Neural cell (in vitro differentiated cells): ENCODE data around the gene SELENON. TPM values are rescaled to one million over a fixed set of nuclear protein-coding genes. Genes with fewer than 3 reads are reported as not detected.

Source experiments
- H2AFZ ChIP-seq: fragments of 200-600, 300-800 bp; sonication (generic), shearing (Covaris generic); 2 replicates; pipeline ENCODE4 v1.6.0; 2014; ENCODE audit warnings: low read depth, mild to moderate bottlenecking, antibody characterized with exemption, low read length, moderate library complexity
- H3F3A ChIP-seq: fragments of 200-600 bp; shearing (Covaris generic); 2 replicates; pipeline ENCODE4 v1.6.1; 2016; ENCODE audit warnings: mild to moderate bottlenecking, moderate library complexity, mixed read lengths, antibody characterized with exemption, low read length; ENCODE audit not compliant: insufficient read depth, poor library complexity, severe bottlenecking
- H3K27ac ChIP-seq: fragments of 200-600, 300-800 bp; sonication (generic), shearing (Covaris generic); 2 replicates; pipeline ENCODE4 v1.5.1; 2014; ENCODE audit warnings: mild to moderate bottlenecking, low read length, moderate library complexity
- H3K27me3 ChIP-seq: fragments of 300-800, 200-600 bp; sonication (generic), shearing (Covaris generic); 2 replicates; pipeline ENCODE4 v1.6.0; 2014; ENCODE audit warnings: mild to moderate bottlenecking, low read depth, low read length, moderate library complexity; ENCODE audit not compliant: insufficient read depth
- H3K36me3 ChIP-seq: fragments of 300-800, 200-600 bp; sonication (generic), shearing (Covaris generic); 2 replicates; pipeline ENCODE4 v1.5.1; 2014; ENCODE audit warnings: mild to moderate bottlenecking, antibody characterized with exemption, low read length, moderate library complexity; ENCODE audit not compliant: insufficient read depth
- H3K4me2 ChIP-seq: fragments of 300-800, 200-600 bp; sonication (generic), shearing (Covaris generic); 2 replicates; pipeline ENCODE4 v1.6.0; 2014; ENCODE audit warnings: mild to moderate bottlenecking, low read length
- H3K4me3 ChIP-seq: fragments of 300-800, 200-600 bp; sonication (generic), shearing (Covaris generic); 2 replicates; pipeline ENCODE4 v1.5.1; 2014; ENCODE audit warnings: mild to moderate bottlenecking, low read length, moderate library complexity
- H3K79me2 ChIP-seq: fragments of 200-600 bp; shearing (Covaris generic); replicated peaks from 2 replicates; pipeline ENCODE4 v1.6.0; 2014; ENCODE audit warnings: mild to moderate bottlenecking, low read length, moderate library complexity; ENCODE audit not compliant: insufficient read depth
- H3K9ac ChIP-seq: fragments of 300-800, 200-600 bp; sonication (generic), shearing (Covaris generic); 2 replicates; pipeline ENCODE4 v1.6.1; 2016; ENCODE audit warnings: mild to moderate bottlenecking, low read length, mixed read lengths
- H3K9me2 ChIP-seq: fragments of 200-600 bp; shearing (Covaris generic); 2 replicates; pipeline ENCODE4 v1.6.1; 2016; ENCODE audit warnings: mild to moderate bottlenecking, low read length, mixed read lengths; ENCODE audit not compliant: insufficient read depth
- H3K9me3 ChIP-seq: fragments of 200-600, 300-800 bp; sonication (generic), shearing (Covaris generic); 2 replicates; pipeline ENCODE4 v1.6.1; 2016; ENCODE audit warnings: mild to moderate bottlenecking, mixed run types, low read length, moderate library complexity, mixed read lengths
- H4K20me1 ChIP-seq: fragments of 200-600 bp; shearing (Covaris generic); 2 replicates; pipeline ENCODE4 v1.6.1; 2016; ENCODE audit warnings: mild to moderate bottlenecking, mixed run types; ENCODE audit not compliant: insufficient read depth
- EP300 ChIP-seq: fragments of 450-650 bp; conservative IDR thresholded peaks from 2 replicates; pipeline ENCODE4 v1.6.1; 2014; ENCODE audit warnings: antibody characterized with exemption, mild to moderate bottlenecking, moderate library complexity; ENCODE audit not compliant: poor library complexity, severe bottlenecking
- EZH2 ChIP-seq: fragments of 200-600, 300-800 bp; shearing (Covaris generic), sonication (generic); IDR thresholded peaks from 2 replicates; pipeline ENCODE4 v1.6.1; 2014; ENCODE audit warnings: antibody characterized with exemption, low read length, borderline replicate concordance, mild to moderate bottlenecking; ENCODE audit not compliant: insufficient read depth, poor library complexity, severe bottlenecking
- MXI1 ChIP-seq: fragments of 450-650 bp; conservative IDR thresholded peaks from 2 replicates; pipeline ENCODE4 v1.6.1; 2014; ENCODE audit warnings: antibody characterized with exemption, mild to moderate bottlenecking; ENCODE audit not compliant: poor library complexity, severe bottlenecking
- POLR2AphosphoS5 ChIP-seq: IDR thresholded peaks from 2 replicates; pipeline ENCODE4 v1.6.1; 2012
- RAD21 ChIP-seq: fragments of 450-650 bp; conservative IDR thresholded peaks from 2 replicates; pipeline ENCODE4 v1.6.1; 2014; ENCODE audit warnings: antibody characterized with exemption, mild to moderate bottlenecking, moderate library complexity
- SMC3 ChIP-seq: fragments of 450-650 bp; conservative IDR thresholded peaks from 2 replicates; pipeline ENCODE4 v1.6.1; 2014; ENCODE audit warnings: antibody characterized with exemption, mild to moderate bottlenecking, moderate library complexity; ENCODE audit not compliant: poor library complexity
- TAF1 ChIP-seq: IDR thresholded peaks from 2 replicates; pipeline ENCODE4 v1.6.1; 2012; ENCODE audit warnings: low read depth
- polyA plus RNA-seq: library from polyadenylated mRNA; depleted of rRNA; stranded (reverse); fragments of >200 nt; gene quantifications from 2 replicates; pipeline ENCODE4 v1.2.3, GENCODE V29; 2014
- TF ChIP-seq, protein P1 (sequence below): IDR thresholded peaks from 2 replicates; pipeline ENCODE4 v1.6.1; 2012; ENCODE audit warnings: borderline replicate concordance
- TF ChIP-seq, protein P2 (sequence below): fragments of 450-650 bp; IDR thresholded peaks from 2 replicates; pipeline ENCODE4 v1.5.1; 2014; ENCODE audit warnings: antibody characterized with exemption, mild to moderate bottlenecking, moderate library complexity; ENCODE audit not compliant: poor library complexity, severe bottlenecking

Gene SELENON
- polyA plus RNA-seq, 1 donor from 2014 or later = 6.5 TPM

DNA sequence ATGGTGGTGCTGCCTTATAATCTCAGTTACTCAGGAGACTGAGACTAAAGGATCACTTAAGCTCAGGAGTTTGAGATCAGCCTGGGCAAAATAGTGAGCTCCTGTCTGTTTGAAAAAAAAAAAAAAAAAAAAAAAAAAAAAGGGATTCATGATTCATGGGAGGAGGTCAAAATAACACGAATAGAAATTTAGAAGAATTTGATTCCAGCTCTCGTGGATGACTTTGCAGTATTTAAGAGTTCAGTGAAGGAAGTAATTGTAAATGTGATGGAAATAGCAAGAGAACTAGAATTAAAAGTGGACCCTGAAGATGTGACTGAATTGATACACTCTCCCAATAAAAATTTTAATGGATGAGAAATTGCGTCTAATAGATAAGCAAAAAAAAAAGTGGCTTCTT, 43.5 kb downstream of the SELENON start:
- no peaks in the 10 kb centered on the region for H3K9me3 ChIP-seq
- TF ChIP-seq, protein P1, sequence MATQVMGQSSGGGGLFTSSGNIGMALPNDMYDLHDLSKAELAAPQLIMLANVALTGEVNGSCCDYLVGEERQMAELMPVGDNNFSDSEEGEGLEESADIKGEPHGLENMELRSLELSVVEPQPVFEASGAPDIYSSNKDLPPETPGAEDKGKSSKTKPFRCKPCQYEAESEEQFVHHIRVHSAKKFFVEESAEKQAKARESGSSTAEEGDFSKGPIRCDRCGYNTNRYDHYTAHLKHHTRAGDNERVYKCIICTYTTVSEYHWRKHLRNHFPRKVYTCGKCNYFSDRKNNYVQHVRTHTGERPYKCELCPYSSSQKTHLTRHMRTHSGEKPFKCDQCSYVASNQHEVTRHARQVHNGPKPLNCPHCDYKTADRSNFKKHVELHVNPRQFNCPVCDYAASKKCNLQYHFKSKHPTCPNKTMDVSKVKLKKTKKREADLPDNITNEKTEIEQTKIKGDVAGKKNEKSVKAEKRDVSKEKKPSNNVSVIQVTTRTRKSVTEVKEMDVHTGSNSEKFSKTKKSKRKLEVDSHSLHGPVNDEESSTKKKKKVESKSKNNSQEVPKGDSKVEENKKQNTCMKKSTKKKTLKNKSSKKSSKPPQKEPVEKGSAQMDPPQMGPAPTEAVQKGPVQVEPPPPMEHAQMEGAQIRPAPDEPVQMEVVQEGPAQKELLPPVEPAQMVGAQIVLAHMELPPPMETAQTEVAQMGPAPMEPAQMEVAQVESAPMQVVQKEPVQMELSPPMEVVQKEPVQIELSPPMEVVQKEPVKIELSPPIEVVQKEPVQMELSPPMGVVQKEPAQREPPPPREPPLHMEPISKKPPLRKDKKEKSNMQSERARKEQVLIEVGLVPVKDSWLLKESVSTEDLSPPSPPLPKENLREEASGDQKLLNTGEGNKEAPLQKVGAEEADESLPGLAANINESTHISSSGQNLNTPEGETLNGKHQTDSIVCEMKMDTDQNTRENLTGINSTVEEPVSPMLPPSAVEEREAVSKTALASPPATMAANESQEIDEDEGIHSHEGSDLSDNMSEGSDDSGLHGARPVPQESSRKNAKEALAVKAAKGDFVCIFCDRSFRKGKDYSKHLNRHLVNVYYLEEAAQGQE = no peak
- TF ChIP-seq EP300 (no peak), MXI1 (no peak), TAF1 (no peak), POLR2AphosphoS5 (no peak), EZH2 (no peak), RAD21 (no peak), SMC3 (no peak)
- TF ChIP-seq, protein P2, sequence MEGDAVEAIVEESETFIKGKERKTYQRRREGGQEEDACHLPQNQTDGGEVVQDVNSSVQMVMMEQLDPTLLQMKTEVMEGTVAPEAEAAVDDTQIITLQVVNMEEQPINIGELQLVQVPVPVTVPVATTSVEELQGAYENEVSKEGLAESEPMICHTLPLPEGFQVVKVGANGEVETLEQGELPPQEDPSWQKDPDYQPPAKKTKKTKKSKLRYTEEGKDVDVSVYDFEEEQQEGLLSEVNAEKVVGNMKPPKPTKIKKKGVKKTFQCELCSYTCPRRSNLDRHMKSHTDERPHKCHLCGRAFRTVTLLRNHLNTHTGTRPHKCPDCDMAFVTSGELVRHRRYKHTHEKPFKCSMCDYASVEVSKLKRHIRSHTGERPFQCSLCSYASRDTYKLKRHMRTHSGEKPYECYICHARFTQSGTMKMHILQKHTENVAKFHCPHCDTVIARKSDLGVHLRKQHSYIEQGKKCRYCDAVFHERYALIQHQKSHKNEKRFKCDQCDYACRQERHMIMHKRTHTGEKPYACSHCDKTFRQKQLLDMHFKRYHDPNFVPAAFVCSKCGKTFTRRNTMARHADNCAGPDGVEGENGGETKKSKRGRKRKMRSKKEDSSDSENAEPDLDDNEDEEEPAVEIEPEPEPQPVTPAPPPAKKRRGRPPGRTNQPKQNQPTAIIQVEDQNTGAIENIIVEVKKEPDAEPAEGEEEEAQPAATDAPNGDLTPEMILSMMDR = no peak
- H4K20me1 ChIP-seq = no peaks in the 10 kb centered on the region

DNA sequence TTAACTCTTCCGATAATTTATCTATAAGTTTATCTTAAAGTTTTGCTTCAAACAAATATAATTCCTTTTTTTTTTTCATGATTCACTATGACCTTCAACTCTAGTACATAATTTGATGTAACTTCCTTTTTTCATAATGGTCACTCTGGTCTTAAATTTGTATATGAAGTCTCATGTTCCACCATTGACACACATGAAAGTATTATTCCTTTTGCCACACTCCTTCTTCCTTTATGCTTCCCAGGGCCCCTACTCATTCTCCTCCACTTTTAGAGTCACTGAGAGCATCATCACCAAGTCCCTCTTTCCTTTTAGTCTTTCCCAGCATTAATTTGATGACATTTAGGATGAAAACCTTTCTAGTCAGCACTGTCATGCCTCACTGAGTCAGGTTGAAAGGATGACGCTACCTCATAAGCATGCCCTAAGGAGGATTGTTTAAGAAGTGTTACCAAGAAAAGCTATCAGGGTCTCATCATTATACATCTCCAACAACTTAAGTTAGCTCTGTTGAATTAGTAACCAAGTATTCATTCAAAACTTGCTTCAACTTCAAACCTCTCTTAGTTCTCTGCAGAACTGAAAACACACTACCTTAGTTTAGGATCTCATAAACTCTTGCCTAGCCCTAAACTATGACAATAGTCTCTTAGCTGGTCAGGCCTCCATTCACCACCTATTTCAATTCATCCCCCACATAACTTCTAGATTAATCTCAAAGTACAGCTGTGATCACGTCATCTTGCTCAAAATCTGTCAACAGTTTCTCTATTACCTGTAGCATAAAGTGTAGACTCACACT, 44.7 kb downstream of the SELENON start:
- H3K9me2 ChIP-seq = no peaks in the 10 kb centered on the region
- H3K4me2 ChIP-seq = no peak overlapping the region
- no peaks in the 10 kb centered on the region for H3K9me3 ChIP-seq
- no peaks in the 10 kb centered on the region for H4K20me1 ChIP-seq
- TF ChIP-seq RAD21 = no peak
- TF ChIP-seq, protein P2 = no peak
- no peak for TF ChIP-seq MXI1
- TF ChIP-seq EZH2 = no peak
- no peaks in the 10 kb centered on the region for H3F3A ChIP-seq
- no peak overlapping the region for H3K27ac ChIP-seq
- H3K27me3 ChIP-seq = no peaks in the 10 kb centered on the region
- no peak overlapping the region for H2AFZ ChIP-seq
- no peak overlapping the region for H3K4me3 ChIP-seq
- no peak overlapping the region for H3K9ac ChIP-seq
- no peaks in the 10 kb centered on the region for H3K36me3 ChIP-seq
- no peaks in the 10 kb centered on the region for H3K79me2 ChIP-seq

More for the DNA sequence above, 43.5 kb downstream of the SELENON start:
- no peaks in the 10 kb centered on the region for H3K9me2 ChIP-seq
- H3K4me2 ChIP-seq = no peak overlapping the region
- no peak overlapping the region for H3K27ac ChIP-seq
- no peak overlapping the region for H3K4me3 ChIP-seq
- H3K27me3 ChIP-seq = no peaks in the 10 kb centered on the region
- H3K79me2 ChIP-seq = no peaks in the 10 kb centered on the region
- H2AFZ ChIP-seq = no peak overlapping the region
- H3F3A ChIP-seq = no peaks in the 10 kb centered on the region
- H3K36me3 ChIP-seq = no peaks in the 10 kb centered on the region
- no peak overlapping the region for H3K9ac ChIP-seq
